Measurements from ENCODE around the gene VN1R4. TPM values are rescaled to one million over a fixed set of nuclear protein-coding genes. Genes with fewer than 3 reads are reported as not detected.

Gene VN1R4
- polyA plus RNA-seq, 12 donors, result not detected

Other genes starting within 250 kb of the VN1R4 start
- gene ERVV-2, start 223.0 kb downstream of the VN1R4 start, polyA plus RNA-seq (ENCODE audit: insufficient read length in 12 of 12), result not detected
- 10 to 100 TPM in 11 of 12 donors, not detected in 1; 17.1 to 42.4 (median 25.0) TPM for gene ZNF160, start 164.3 kb downstream of the VN1R4 start, polyA plus RNA-seq (ENCODE audit: insufficient read length in 12 of 12)
- gene ZNF415, start 134.8 kb downstream of the VN1R4 start, polyA plus RNA-seq (ENCODE audit: insufficient read length in 12 of 12), result 10 to 100 TPM in 10 of 12 donors, 1 to 10 TPM in 1, not detected in 1; 8.3 to 19.9 (median 13.0) TPM
- 10 to 100 TPM in 4 of 12 donors, 1 to 10 TPM in 7, not detected in 1; 5.3 to 16.9 (median 7.9) TPM for gene ZNF347, start 108.7 kb downstream of the VN1R4 start, polyA plus RNA-seq (ENCODE audit: insufficient read length in 12 of 12)
- 1 to 10 TPM in 10 of 12 donors, not detected in 2; 2.6 to 8.3 (median 4.7) TPM for gene ZNF665, start 74.4 kb downstream of the VN1R4 start, polyA plus RNA-seq (ENCODE audit: insufficient read length in 12 of 12)
- gene ZNF677, start 12.8 kb downstream of the VN1R4 start, polyA plus RNA-seq (ENCODE audit: insufficient read length in 12 of 12), result 10 to 100 TPM in 11 of 12 donors, not detected in 1; 24.1 to 42.6 (median 32.0) TPM
- gene VN1R2, start 9.4 kb downstream of the VN1R4 start, polyA plus RNA-seq (ENCODE audit: insufficient read length in 12 of 12), result not detected
- 1 to 10 TPM in 11 of 12 donors, not detected in 1; 2.5 to 7.8 (median 6.6) TPM for gene ZNF845, start 66.0 kb upstream of the VN1R4 start, polyA plus RNA-seq (ENCODE audit: insufficient read length in 12 of 12)
- 10 to 100 TPM in 1 of 12 donors, 1 to 10 TPM in 10, not detected in 1; 4.0 to 12.1 (median 5.9) TPM for gene ZNF525, start 98.0 kb upstream of the VN1R4 start, polyA plus RNA-seq (ENCODE audit: insufficient read length in 12 of 12)
- 10 to 100 TPM in 5 of 12 donors, 1 to 10 TPM in 6, not detected in 1; 8.3 to 17.2 (median 9.3) TPM for gene ZNF765, start 127.4 kb upstream of the VN1R4 start, polyA plus RNA-seq (ENCODE audit: insufficient read length in 12 of 12)
- gene ZNF761, start 164.3 kb upstream of the VN1R4 start, polyA plus RNA-seq (ENCODE audit: insufficient read length in 12 of 12), result 10 to 100 TPM in 5 of 12 donors, 1 to 10 TPM in 6, not detected in 1; 5.0 to 13.1 (median 9.7) TPM
- 1 to 10 TPM in 11 of 12 donors, not detected in 1; 2.7 to 5.5 (median 3.4) TPM for gene ZNF813, start 200.0 kb upstream of the VN1R4 start, polyA plus RNA-seq (ENCODE audit: insufficient read length in 12 of 12)